HG03432 (cell line): Measurements from ENCODE around the gene NTPCR.

Experiments used
- ATAC-seq: cut with Tn5 transposase; IDR thresholded peaks from one replicate; pipeline ENCODE4 v1.9.1; 2021; ENCODE audit warnings: mild to moderate bottlenecking, moderate library complexity; ENCODE audit not compliant: unreplicated experiment

Gene NTPCR

DNA sequence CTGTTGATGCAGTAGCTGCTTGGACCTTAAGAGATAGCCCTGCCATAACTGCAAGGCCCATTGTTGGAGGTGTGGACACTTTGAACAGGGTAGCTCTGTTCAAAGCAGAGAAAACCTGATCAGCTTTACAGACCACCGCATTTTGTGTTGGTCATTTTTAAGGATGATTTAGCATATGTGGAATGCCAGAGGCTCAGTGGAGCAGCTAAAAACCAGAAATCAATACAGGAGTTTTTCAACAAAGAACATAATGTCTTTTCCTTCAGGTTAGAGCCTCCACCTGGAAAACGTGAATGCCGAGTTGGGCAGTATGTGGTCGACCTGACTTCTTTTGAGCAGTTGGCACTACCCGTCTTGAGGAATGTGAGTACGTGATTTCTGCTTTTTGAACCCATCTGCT, 5.7 kb downstream of the NTPCR start:
- ATAC-seq = no peak

DNA sequence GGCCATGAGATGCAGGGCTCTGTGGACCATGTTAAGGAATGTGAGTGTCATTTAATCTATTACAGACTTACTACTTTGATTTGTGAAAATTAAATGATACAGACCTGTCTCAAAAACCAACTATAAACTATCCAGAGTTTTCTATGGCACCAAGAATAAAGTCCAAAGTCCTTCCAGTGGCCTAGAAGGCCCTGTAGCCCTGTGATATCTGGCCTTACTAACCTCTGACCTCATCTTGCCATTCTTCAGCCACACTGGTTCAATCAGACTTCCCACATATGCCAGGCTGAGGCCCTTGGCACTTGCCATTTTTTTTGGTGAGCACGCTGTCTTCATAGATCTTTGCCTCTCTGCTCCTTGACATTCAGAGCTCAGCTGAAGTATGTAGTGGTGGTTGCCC, 7.7 kb downstream of the NTPCR start:
- no peak for ATAC-seq

DNA sequence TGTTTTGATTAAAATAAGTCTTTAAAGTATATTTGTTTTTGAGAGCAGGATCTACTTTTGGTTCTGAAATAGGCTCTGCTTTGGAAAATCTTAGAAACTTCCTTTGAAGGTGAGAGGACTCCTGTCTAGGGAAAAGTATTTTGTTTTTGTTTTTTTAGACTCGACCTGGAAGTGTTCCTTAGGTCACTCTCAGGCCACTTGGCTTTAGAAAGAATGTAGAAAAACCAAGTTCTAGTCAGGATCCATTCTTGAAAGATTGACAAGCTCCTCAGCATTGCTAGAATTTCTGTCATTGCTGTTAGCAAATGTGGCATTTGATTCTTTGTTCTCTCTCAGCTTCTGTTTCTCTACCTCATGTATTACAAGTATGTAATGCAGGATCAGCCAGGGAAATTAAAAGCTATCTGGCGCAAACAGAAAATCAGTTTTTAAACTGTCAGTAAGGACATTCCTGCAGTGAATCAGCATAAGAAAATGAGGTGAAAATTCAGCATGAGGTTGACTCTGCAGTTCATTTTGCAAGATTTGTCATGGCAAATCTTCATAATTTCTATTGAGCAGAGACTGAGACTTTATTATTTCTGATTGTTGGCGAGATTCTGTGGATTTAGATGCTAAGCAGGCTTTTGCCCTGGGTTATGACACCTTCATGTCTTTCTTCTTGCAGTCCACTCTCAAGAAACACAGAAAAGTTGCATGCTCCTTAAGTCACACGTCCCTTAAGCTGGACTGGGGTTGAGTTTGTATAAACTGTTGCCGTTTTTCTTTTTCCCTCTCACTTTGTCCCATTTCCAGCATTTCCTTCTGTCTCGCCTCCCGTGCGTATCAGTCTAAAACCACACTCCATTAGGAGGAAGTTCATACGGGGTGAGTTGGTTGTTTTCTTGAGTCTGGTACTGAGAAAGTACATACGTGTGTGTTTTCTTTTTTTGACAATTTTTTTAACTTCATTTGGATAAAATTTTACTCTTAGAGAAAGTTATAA, 12.6 kb downstream of the NTPCR start:
- no peak for ATAC-seq

DNA sequence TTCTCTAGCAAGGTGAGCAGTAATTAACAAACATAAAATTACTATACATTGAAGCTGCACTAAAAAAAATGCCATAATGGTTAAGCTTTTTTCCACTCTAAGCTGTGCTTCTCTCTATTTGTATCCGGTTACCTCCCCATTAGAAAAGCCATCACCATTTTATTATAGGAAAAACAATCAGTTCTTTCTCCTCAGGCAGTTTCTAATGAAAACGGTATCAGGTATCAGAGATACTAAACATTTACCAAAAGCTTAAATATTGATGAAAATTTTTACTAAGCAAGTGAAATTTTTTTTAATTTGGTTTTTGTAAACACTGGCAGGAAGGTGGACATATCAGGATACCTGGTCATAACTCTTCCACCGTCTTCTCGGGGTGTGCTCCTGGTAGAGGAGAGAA, 14.2 kb downstream of the NTPCR start:
- ATAC-seq = no peak

DNA sequence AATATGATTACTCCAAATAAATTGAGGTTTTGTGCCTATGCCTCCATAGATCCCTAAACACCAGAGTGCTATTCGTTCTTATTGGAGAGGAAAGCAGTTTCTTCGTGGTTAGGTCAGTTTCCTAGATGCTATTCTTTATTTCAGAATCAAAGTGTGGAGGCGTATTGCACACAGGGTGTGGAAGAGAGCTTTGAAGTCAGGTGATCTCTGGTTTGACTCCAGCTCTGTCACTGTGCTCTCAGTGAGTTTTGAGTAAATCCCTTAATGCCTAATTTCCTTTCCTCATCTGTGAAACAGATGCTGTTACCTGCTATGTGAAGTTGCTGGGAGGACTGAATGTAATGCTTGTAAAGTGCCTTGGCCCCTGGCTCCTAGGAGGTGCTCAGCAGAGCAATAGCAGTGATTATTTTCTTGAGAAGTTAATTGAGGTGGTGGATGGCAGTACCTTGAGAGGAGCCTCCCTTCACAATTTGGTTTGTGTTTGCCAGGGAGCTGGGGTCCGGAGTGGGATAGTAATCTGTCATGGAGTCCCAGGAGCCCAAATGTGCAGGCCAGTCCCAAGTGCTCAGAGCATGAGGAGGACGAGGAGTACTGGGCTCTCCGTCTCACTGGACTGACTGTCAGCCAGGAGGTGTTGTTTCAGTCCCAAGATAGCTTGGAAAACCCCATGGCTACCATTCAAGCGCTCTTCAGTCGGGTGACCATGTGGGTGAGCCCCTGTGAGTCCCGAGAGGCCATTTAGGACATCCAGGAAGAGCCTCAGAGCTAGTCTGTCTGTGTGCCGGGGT, 14.9 kb downstream of the NTPCR start:
- ATAC-seq = peak; percentile 68

DNA sequence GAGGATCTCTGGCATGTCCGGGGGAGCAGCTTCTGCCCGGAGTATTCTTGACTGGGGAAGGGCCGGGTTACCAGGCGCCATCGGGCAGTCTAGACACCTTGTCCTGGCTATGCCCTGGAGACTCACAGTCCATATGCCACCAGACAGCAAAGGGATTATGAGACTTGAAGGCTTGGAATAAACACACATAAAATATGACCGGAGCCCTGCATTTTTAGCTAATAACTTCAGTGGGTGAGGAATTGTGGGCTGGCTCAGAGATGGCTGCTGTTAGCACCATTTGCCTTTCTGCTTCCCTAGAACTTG, 15.5 kb downstream of the NTPCR start:
- ATAC-seq = no peak

DNA sequence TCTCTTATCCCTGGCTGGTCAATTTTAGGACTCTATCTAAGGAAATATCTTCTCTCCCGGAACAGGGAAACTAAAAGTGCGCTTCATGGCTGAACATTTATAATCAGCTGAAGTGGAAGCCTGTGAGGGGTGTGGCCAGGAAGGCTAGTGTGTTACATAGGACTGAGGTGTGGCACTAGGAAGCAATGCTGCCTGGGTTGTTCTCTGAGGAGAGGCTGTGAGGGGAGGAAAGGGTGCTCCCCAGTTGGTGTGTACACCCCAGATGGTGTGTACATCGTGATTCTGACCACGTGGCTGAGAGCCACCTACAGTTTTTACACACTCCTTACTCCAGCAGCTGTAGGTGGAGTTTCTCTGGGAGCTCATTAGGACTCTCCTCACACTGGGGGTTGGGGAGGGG, 16.3 kb downstream of the NTPCR start:
- ATAC-seq = no peak

DNA sequence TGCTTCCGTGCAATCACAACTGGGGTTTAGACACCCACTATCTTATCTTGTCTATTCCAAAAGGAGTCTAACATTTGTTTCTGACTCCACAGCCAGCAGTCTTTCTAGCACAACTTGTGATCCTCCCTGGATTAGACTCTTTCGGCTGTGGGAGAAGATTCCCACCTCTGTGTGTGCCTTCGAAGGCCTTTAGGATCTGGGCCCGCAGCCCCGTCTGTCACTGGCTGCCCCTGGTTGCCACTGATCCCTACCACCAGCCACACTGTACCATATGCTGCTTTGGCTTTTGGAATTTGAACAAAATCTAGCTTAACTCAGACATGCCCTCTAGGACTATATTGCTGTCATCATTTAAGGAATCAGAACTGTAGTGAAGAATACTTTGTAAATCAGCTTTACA, 18.0 kb downstream of the NTPCR start:
- no peak for ATAC-seq

DNA sequence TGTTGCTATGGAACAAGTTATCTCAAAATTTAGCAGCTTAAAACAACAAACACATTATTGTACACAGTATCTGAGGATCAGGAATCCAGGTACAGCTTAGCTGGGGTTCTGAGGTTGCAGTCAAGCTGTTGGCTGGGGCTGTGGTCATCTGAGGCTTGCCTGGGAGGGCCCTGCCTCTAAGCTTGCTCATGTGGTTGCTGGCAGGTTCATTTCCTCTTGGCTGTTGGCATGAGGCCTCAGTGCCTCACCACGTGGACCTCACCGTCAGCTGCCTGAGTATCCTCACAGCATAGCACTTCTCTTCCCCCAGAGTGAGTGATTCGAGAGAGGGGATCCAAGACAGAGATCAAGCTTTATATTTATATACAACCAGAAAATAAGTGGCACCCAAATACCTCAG, 18.6 kb downstream of the NTPCR start:
- no peak for ATAC-seq

DNA sequence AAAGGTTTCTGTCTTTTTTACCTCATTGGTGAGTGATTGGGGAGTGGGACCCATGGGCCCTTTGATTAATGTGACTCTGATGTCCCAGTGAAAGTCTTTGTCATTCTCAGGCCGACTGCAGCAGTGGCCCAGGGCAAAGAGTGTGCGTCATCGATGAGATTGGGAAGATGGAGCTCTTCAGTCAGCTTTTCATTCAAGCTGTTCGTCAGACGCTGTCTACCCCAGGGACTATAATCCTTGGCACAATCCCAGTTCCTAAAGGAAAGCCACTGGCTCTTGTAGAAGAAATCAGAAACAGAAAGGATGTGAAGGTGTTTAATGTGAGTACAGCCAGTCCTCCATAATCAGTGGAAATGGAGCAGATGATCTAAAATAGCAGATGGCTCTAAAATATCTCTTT, 19.4 kb downstream of the NTPCR start:
- no peak for ATAC-seq

DNA sequence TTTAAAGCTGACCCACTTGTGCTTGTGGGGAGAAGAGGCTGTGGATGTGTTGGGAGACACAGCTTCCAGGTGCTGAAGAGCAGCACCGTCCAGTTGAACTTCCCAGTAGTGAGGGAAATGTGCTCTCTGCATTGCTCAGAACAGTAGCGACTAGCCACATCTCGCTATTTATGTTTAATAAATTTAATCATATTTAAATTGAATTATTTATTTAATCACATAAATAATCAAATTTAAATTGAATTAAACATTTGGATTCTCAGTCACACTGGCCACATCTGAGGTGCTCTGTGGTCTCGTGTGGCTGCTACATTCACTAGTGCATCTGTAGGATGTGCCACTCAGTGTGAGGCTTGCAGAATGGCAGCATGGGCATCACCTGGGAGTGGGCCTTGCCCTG, 20.1 kb downstream of the NTPCR start:
- ATAC-seq = no peak

DNA sequence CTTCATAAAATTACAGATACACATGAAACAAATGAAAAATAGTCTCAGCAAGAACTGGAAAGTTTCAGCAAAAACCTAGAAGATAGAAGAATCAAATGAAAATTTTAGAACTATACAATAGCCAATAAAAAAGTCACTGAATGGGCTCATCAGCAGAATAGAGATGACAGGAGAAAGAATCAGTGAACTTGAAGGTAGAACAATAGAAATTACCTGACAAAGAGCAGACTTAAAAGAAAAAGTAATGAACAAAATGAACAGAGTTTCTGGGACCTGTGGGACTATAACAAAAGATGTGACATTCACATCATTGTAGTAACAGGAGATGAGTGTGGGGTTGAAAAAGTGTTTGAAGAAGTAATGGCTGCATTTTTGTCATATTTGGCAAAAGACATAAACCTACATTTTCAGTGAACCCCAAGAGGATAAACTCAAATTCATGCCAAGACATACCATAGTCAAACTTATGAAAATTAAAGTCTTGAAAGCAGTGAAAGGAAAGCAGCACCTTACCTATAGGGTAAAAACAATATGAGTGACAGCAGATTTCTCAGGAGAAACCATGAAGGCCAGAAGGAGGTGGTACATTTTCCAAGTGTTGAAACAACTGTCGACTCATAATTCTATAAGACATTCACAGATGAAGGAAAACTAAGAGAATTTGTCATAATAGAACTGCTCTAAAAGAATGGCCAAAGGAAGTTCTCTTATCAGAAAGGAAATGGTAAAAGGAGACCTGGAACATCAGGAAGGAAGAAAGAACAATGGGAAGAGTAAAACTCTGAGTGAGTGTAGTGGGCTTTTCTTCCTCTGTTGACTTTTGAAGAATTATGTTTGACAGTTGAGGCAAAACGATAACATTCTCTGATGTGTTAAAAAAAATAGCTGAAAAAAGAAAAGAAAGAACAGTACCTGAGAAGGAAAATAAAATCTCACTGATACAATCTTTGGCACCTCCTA, 23.5 kb downstream of the NTPCR start:
- ATAC-seq = no peak

DNA sequence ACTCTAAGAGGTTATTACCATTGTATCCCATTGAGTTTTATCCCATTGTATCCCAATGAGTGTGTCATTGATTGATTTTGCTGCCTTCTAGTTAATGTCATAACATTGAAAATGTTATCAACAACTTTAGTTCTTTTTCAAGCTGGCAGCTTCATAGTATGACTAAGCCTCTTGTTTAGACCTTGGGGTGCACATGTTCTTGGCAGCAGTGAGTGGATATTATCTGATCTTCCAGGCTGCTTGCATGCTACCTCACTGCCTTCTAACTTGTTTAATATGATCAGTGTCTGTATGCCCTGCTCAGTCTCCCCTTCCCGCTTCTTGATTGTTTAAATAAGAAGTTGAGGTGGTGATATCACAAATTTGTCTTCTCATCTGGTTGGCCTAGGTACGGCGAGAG, 24.6 kb downstream of the NTPCR start:
- no peak for ATAC-seq

DNA sequence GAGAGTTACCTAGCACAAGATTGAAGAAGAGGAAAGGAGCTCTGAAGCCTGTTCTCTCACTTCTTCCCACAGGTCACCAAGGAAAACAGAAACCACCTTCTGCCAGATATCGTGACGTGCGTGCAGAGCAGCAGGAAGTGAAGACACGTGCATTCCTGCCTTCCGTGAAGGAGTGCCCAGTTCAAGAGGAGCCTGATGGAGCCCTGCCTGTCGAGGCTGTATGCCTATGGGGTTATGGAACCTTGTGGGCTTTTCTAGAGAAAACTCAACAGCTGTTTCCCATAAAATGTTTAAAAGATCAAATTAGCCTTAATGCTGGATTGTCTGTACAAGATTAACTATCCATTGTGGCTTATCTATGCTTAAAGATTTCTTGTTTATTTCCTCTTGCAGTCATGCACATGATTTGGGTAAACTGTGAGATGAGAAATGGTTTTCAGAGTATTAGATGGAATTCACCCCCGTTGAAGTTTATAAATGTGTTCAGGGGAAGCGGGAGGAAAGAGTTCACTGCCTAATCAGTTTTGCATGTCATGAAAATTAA, 27.8 kb downstream of the NTPCR start:
- ATAC-seq = peak; percentile 71

DNA sequence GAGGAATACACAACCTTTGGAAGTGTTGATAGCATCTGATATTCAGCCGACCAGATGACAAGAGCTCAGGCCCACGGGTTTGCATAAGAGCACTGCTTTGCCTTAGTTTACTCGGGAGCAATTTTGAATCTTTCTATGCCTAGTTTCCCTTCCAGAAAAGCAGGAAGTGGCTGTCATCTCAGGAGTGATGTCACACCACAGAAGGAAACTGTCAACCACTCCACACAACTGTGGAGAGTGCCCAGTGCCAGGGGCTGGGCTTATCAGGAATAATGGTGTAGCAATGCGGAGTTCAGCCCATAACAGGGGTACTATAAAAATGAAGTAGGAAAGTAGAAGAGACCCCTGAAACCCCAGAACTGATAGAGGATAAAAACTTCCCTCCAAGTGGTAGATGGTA, 28.4 kb downstream of the NTPCR start:
- no peak for ATAC-seq

DNA sequence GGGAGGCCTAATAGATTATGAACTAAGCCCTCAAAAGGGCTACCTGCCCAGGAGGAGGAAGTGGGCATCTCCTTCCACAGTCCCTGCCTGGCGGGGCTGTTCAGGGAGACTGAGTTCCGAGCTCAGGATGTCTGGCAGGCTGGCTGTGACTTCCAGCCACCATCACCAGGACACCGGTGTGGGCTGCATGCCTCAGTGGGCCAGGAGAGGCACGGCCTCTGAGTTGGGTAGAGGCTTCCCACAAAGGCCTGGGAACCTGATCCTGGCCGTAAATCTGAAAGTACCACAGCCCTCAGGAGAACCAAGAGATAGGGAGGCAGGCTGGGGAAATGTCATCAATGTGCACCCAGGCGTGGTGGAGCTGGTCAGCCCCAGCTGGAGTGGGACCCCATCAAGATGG, 29.1 kb downstream of the NTPCR start:
- ATAC-seq = no peak

DNA sequence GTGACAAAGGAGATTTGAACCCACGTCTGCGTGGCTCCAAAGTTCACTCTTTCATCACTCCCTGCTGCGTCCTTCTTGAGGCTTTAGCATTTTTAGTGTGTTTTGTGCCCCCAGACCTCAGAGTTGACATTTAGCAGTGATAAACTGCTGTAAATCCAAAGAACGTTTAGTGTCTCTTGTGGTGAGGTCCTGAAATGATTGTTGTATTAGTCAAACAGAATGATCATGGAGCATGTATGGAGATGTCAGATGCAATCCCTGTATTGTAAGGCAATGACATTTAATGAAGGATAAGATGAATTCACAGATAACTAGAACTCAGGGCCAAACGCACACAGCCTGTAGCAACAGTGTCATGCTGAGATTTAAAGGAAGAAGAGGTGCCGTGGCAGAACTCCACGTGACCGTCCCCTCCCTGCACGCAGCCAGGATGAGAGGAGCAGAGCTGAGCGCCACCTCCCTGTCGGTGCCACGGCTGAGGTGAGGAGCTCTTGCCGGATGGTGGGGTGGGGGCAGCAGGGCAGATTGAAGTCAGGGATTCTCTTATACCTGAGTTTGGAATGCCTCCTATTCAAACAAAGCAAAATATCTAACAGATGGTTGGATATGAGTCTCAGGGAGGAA, 30.1 kb downstream of the NTPCR start:
- ATAC-seq = no peak

DNA sequence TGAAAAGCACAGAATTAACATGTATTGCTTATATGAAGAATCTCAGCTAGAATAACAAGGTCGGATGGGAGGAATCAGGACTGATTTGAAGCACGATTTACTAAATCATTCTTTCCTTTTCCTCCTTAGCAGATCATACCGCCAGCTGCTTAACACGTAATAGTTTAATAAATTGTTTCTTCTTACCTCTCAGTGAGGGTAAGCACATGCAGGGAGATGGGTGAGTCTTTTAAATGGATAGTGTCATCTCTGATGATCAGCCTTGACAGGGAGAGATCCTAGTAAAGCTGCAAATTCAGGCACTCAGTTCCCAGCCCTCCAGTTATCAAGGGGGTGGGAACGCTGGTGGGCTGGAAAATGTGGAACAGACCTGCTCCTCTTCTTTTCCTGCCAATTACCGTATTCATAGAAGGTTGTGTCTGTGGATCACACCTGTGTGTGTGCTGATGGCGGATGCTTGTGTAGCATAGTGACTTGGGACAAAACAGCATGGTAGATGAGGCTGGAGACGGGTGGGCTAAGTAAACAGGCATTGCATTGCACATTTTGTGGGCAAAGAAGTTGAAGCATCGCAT, 30.7 kb downstream of the NTPCR start:
- ATAC-seq = no peak

DNA sequence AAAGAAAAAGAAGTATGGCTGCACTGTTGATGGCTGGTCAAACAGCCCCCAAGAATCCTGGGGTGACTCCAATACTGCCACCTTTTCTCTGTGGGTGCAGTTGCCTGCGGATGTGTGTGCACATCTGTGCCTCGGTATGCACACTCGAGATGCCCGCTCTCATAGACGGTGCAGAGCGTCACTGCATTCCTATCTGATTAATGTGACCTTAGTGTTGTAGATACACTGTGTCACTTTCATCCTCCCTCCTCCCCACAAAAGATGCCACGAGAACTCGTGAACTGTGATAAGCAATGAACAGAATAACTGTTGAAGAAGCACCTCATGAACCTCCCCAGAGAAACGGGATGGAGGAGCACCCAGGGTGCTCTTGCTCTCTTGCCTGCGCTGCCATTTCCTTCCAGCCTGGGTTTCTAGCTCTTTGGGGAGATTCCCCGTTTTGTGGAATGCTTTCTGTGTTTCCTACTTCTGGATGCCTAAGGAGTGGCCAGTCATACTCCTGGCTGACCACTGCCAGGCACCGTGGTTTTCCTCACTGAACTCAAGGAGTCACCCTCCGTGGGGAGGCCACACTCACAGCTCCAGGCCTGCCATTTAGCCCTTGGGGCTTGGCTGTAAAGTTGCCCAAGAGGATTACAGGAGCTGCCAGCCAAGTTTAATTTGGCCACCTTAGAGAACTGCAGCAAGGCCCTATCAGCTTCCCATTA, 32.0 kb downstream of the NTPCR start:
- no peak for ATAC-seq
